HG03095 (cell line): ENCODE data around the gene CAMK2G.
"Not testable (repeated sequence)": the region's sequence is repeated elsewhere in the genome, so short reads cannot be mapped to it uniquely, and the experiment has no call there.

Experiments
- ATAC-seq: cut with Tn5 transposase; IDR thresholded peaks from one replicate; pipeline ENCODE4 v1.9.1; 2021; ENCODE audit warnings: moderate library complexity; ENCODE audit not compliant: unreplicated experiment

CAMK2G gene

DNA sequence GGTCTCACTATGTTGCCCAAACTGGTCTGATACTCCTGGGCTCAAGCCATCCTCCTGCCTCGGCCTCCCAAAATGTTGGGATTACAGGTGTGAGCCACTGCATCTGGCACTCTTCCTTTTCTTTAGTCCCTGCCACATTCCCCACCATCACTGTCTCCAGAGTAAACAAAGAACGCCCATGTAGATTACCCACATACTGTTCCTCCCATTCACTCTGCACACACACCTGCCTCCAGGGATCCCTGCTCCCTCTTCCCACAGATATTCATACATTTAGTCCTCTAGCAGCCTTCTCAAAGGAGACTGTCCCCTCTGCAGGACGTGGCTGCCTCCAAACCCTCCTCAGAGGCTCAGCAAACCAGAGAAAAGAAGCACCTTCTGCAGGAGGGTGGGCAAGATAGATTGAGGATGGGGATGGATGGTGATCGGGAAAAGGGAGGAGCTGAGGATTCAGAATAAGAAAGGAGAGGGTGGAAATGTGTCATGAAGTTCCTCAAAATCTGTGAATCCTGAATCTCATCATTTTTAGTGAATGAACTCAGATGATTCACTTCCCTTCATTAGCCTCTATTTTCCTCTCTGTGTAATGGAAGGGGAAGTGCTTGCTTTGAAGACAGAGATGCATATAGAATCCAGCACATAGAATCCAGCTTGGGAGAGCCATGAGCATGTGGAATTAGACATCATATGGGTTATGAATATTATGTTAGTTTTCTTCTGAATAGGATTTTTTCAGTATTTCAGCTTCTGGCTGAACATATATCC, 31.1 kb upstream of the CAMK2G start:
- no peak for ATAC-seq

DNA sequence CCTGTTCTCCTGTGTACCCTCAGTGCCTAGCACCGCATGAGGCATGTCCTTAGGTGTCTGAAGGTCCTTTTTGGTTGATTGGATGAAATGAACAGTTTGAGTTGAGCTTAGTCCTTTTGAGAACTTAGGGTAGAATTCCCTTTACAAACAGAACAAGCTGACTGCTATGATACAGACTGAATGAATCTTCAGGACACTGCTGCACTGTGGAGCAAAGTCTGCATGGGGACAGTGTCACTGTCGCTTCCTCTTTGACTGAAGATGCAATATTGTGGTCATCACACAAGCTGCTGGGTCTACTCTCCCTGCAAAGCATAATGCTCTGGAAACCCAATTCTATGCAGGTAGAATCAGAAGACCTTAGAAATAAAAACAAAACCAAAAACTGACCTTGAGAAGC, 28.0 kb upstream of the CAMK2G start:
- ATAC-seq = no peak

DNA sequence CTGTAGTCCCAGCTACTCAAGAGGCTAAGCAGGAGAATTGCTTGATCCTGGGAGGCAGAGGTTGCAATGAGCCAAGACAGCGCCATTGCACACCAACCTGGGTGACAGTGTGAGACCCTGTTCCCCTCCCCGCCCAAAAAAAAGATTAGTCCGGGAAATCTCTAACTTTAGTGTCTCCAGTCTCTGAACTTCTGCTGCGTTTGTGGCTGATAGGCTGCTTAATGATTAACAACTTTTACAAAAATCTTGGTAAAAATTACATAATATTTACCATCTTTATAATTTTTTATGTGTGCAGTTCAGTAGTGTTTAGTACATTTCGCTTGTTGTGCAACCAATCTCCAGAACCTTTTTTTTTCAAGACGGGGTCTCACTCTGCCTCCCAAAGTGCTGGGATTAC, 26.9 kb upstream of the CAMK2G start:
- ATAC-seq = no peak

DNA sequence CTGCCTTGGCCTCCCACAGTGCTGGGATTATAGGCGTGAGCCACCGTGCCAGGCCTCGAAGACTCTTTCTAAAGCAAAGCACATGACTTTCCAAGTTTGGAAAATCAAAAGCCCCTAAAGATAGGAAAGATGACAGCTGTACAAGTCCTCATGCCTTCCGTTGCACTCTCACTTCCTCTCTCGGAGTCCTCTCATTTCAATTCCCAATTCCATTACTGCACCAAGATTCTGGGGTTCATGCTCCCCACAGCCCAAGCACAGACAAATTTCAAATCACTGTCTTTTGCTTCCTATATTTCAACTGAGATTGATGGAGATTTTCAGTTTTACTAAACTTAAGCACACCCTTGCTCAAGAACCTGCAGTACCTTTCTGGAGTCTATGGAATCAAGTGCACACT, 25.7 kb upstream of the CAMK2G start:
- no peak for ATAC-seq

DNA sequence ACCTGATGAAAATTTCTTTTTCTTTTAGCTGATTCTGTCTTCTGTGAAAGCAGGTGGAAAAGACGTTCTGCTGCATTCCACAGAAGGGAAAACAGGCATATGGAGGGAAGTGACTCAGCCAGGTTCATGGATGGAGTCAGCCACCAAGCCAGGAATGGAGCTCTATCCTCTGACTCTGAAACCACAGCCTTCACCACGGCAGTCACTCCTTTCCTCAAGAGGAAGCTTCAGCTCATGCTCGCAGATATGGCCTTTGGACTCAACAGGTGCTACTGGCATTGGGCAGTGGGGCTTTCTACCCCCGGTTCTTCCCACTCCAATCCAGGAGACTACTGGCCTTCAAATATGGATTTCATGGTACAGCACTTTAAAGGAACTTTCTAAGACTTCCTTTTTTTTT, 25.1 kb upstream of the CAMK2G start:
- ATAC-seq = no peak

DNA sequence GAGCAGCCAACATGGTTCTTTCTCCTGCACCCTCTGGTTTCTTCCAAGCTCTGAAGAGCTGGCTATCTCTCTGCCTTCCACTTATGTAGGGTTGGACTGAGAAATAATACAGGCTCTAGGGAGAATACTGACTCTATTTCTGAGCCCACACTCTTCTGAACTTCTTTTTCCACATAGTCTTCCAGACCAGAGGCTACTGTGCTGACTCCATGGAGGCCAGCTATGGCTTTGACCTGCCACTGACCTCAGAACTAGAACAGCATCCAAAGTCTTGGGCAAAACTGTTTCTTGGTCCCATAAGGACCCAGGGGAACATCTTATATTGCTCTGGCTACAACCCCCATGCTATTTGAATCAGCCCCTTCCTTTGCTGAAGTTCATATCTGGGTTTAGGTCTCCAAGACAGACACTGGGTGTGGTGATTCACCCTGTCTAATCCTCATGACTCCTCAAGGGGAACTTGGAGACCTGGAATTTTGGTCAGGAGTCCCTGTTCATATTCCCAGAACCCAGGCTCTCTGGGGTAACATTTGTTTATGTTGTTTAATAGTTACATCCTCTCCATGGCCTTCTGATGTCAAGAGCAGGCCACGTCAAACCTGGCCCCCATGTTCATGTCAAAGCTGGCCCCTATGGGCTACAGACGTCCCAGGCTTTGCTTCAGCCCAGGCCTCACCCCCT, 24.5 kb upstream of the CAMK2G start:
- no peak for ATAC-seq

DNA sequence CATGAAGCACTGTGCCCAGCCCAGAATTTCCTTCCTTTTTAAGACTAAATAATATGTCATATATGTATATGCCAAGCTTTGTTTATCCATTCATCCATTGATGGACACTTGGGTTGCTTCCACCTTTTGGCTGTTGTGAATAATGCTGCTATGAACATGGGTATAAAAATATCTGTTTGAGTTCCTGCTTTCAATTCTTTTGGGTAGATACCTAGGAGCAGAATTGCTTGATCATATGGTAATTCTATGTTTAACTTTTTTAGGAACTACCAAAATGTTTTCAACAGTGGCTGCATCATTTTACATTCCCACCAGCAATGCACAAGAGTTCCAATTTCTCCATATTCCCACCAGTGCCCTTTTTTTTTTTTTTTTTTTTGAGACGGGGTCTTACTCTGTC, 23.3 kb upstream of the CAMK2G start:
- ATAC-seq = no peak

DNA sequence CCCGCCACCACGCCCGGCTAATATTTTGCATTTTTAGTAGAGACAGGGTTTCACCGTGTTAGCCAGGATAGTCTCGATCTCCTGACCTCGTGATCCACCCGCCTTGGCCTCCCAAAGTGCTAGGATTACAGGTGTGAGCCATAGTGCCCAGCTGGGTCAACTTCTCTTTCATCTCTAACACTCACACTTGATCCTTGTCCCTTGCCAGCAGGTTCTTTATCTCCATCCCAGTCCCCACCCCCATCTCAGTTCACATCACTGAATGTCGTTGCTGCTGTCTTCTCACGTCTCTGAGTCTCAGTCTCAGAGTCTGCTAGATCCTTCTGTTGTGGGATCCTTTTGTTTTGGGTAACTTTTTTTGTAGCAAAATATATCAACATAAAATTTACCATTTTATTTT, 21.0 kb upstream of the CAMK2G start:
- ATAC-seq = not testable (repeated sequence)

DNA sequence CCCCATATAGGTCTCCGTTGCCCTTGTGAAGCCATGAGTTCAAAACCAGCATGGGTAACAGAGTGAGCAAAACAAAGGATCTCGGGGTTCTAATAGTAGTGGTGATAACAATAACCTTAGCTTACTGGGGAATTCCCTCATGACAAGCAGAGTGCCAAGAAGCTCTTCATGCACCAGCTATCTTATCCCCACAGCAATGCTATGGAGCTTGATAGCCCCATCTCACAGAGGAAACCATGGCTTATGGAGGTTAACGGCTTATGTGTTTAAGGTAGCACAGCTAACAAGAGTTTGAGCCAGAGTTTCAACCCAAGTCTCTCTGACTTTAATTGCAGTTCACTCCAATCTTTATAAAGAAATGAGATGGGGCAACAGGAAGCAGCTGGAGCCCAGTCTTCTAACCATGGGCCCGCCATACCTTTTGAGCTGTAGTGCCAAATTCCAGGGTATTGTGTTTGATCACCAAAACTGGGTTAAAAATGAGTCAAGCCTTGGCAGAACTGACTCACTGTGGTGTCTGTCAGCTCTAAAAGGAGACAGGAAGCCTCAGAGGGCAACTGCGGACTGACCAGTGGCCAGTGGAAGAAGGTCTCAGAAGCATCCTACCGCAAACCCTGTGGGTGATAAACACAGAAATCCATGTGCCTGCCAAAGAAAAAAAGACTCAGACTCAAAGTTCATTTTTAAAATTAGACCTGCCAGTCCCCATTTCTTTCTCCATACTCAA, 20.1 kb upstream of the CAMK2G start:
- ATAC-seq = no peak

DNA sequence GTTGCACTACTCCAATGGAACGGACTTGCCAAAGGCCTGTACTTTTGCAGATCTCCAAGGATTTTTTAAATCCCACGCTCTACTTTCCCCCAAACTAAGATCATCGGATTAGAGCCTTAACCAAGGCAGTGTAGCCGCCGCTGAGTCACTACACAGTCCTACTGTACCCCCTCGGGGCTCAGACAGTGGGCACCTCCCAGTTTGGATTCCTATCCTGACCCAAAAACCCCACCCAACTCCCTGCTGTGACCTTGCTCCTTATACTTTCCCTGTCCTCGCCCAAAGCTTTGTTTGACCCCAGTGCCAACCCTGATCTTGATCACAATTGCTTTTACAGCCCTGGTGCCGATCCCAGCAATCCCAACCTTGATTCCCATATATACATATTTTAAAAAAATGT, 19.1 kb upstream of the CAMK2G start:
- no peak for ATAC-seq

DNA sequence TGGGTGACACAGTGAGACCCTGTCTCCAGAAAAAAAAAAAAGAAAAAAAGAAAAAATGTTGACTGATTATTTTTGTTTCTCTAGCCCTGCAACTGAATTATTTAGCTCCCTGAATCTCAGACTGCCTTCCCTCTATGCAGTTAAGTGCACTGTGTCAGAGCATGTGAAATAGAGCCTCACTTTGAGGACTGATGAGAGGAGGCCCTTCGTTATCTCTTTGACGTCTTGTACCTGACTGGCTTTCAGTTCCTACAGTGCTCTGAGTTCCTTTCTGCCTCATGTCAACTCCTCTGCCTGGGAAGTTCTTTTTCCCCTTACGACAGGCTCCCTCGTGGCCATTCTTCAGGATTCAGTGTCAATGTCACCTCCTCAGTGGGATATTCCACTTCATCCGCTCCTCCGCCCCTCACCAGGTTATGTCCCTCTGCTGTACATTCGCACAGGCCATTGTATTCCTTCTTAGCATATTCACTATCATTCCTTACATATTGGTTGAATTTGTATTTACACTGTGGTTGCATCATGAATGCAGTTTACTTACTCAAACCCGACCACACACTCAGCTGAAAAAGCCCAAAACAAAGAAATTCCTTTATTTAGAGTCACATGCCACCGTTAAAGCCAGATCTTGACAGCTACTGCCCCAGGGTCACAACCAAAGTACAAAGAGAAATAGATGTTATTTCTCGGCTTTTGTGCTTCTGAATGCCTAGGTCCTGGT, 18.1 kb upstream of the CAMK2G start:
- no peak for ATAC-seq

DNA sequence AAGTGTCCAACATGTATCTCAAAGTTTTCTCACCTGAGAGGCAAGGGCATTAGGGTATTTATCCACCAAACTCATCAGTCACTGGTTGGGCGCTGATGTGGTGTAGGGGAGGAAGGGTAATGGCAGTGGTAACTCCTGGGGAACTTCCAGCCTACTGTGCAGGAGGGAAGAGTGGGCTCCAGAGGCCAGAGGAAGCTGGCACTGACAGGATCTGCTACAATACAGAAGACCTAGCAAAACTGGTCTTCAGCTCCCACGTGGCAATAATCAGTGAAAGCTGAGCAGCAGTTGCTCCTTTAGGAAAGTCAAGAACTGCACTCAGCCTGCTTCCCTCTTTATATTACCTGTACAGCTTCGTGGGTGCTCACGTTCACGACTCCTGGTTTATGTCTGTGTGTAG, 17.2 kb upstream of the CAMK2G start:
- ATAC-seq = no peak

DNA sequence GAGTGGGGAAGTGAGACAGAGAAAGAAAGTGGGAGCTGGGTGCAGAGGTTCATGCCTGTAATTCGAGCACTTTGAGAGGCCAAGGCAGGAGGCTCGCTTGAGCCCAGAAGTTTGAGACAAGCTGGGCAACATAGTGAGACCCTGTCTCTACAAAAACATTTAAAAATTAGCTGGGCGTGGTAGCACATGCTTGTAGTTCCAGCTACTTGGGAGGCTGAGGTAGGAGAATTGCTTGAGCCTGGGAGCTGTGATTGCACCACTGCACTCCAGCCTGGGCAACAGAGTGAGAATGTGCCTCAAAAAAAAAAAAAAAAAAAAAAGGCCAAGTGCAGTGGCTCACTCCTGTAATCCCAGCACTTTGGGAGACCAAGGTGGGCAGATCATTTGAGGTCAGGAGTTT, 16.5 kb upstream of the CAMK2G start:
- not testable (repeated sequence) for ATAC-seq

DNA sequence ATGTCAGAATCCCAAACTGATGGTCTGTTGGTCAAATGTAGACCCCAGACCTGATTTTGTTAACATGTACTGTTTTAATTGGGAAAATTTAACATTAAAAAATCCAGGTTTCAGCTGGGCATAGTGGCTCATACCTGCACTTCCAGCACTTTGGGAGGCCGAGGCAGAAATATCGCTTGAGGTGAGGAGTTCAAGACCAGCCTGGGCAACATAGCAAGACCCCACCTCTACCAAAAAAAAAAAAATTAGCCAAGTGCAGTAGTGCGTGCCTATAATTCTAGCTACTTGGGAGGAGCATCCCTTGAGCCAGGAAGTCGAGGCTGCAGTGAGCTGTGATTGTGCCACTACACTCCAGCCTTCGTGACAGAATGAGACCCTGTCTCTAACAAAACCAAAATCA, 15.9 kb upstream of the CAMK2G start:
- no peak for ATAC-seq

DNA sequence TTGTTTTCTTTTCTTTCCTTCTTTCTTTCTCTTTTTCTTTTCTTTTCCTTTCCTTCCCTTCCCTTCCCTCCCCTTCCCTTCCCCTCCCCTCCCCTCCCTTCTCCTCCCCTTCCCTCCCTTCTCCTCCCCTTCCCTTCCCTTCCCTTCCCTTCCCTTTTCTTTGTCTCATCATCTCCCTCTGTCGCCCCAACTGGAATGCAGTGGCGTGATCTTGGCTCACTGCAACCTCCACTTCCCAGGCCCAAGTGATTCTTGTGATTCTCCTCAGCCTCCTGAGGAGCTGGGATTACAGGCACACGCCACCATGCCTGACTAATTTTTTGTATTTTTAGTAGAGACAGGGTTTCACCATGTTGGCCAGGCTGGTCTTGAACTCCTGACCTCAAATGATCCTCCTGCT, 15.1 kb upstream of the CAMK2G start:
- ATAC-seq = not testable (repeated sequence)

DNA sequence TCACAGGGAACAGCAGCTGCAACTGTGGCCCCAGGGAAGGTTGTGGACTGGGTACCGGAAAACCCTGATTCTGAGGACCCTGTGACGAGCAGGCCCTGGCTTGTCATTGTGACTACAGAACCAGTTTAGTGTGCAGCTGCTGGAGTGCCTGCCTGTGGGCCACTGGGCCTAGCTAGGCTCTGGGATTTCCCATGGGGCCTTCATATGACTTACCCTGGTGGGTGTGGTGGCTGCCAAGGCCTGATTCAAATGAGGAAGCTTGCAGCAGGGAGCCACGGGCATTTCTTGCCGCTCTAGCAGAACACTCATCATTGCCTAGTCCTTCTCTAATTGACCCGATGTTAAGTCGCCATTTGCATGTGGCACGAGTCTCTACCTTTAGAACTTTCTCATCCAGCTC, 14.7 kb upstream of the CAMK2G start:
- no peak for ATAC-seq

DNA sequence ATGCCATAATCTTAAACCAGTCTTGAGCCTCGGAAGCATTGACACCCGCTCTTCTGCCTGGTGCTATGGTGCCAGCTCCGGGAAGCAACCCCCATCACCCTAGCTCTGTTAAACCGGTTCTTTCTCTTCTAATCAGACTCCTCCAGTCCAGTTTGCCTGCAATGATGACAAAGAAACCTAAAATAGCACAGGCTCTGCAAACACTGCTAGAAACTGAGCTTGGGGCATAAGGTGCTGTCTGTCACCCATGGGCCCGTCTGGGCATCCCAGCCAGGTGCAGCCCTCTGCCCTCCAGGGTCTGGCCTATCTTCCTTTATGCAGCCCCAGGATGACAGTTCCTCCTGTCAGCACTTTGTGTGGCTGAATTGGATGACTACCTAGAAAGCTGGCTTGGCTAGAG, 14.2 kb upstream of the CAMK2G start:
- ATAC-seq = no peak

DNA sequence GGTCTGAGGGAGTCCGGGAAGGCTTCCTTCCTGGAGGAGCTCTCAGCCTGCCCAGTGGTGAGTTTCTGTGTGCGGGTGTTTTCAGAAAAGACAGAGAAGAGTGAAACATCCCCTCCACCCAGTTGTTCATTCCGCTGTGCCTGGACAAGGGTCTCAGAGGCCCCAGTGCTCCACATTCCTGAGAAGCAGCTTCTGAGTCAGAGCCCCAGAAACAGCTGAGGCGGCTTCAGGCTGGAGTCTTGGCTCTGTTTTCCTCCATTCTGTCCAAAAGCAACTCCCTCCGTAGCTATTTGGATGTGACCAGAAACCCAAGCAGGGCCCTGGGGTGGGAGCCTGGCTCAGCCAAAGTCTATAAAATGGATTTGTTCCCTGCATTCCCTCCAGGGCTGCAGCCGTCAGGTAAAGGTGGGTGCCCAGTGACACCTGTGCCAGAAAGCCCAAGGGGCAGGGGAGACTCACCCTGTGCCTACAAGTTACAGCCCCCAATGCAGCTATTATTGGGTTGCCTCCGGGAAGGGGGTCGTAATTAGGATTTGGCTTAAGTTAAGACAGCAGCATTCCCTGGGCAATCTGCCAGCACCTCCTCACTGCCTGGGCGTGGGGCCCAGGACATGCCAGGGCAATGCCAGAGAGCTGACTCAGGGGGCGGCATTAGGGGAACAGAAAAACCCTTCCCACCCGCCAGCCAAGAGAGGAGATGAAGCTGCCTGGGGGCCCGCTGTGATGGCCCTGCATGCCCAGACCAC, 13.1 kb upstream of the CAMK2G start:
- ATAC-seq = no peak

DNA sequence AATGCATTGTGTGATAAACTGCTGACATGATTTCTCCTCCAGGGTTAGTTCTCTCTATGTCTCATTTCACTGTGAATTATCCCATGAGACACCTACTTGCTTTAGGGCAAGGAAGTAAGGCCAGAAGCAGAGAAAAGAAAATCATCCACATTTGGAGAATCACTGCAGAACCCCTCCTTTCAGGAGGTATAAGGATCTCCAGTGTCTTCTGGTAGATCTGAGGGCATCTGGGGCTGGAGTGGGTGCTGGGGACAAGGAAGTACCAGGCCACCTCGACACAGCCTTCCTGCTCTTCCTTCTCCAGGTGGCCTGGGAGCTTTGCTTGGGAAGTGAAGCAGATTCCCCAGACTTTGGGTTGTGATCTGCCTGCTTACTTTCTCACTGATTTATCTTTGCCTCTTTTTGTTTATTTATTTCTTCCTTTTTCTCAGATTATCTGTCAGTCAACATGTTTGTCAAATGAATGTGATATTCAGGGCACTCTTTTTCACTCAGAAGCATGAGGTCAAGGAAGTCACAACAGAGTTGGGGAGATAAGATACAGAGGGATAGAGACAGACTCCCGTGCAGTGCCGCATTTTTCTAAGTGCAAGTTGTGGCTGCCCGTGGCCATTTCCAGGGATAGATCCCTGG, 12.4 kb upstream of the CAMK2G start:
- ATAC-seq = no peak

DNA sequence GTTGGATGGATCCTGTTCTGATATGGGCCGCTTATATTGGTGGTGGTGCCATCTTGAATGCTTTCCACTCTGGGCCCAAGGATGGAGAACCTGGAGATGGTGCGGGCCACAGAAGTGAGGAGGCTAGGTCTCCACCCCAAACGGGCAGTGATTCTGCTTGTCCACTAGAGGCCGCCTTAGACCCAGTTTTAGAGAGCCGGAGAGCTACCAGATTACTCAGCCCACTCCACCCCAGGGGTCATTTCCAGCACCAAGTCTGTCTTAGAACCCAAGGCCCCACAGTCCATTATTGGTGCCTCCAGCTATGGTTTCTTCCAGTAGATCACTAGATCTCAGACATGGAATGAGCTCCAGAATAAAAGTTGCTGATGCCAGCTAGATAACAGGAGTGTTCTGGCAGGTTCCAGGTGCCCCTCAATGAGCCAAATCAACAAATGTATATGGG, 11.8 kb upstream of the CAMK2G start:
- ATAC-seq = peak; percentile 62
